Breast epithelium (tissue), 4 donors: ENCODE measurements around the gene HCAR2. TPM values are rescaled to one million over a fixed set of nuclear protein-coding genes. Genes with fewer than 3 reads are reported as not detected.

ENCODE experiments used
- DNase-seq, 2 donors: peaks; one replicate each; pipeline ENCODE4 v3.0.0-alpha.2; 2019; ENCODE audit warnings: low spot score in 2 of 2
- H3K27ac ChIP-seq, 2 donors: fragments of 200-600 bp; sonication (generic) in 1 of 2; one replicate each; pipeline ENCODE4 v1.5.1; 2016 to 2019; ENCODE audit warnings: mild to moderate bottlenecking in 1 of 2
- H3K27me3 ChIP-seq, 2 donors: fragments of 200-600 bp; sonication (generic) in 1 of 2; one replicate each; pipeline versions ENCODE4 v1.5.1 to v1.6.0; 2017 to 2019; ENCODE audit warnings: control low read depth in 1 of 2, mild to moderate bottlenecking in 1 of 2
- H3K36me3 ChIP-seq: fragments of 200-600 bp; one replicate; pipeline ENCODE4 v1.5.1; 2019
- H3K4me1 ChIP-seq, 2 donors: fragments of 200-600 bp; sonication (generic); one replicate each; pipeline ENCODE4 v1.5.1; 2016 to 2019; ENCODE audit warnings: control low read depth in 1 of 2
- H3K4me3 ChIP-seq, 3 donors: fragments of 200-600 bp; sonication (generic); 1 replicate in 2 of 3; 2 replicates in 1 of 3; pipeline ENCODE4 v1.5.1; 2016 to 2019; ENCODE audit warnings: mild to moderate bottlenecking in 3 of 3, moderate library complexity in 2 of 3
- H3K9me3 ChIP-seq, 2 donors: fragments of 200-600 bp; sonication (generic) in 1 of 2; one replicate each; pipeline ENCODE4 v1.5.1; 2016 to 2019; ENCODE audit warnings: control low read depth in 1 of 2
- POLR2A ChIP-seq: fragments of 450-650 bp; IDR thresholded peaks from one replicate; pipeline ENCODE4 v1.6.1; 2016; ENCODE audit warnings: antibody characterized with exemption, mild to moderate bottlenecking, moderate library complexity
- POLR2AphosphoS5 ChIP-seq, 3 donors: sonication (generic); formaldehyde crosslinking; IDR thresholded peaks; one replicate each; pipeline ENCODE4 v1.6.1; 2017; ENCODE audit warnings: antibody characterized with exemption in 3 of 3
- intact Hi-C: fragments of 100-400 bp; cut with DNase I; formaldehyde crosslinking; loops from one replicate; pipeline ENCODE4 v1.15.1; 2023; ENCODE audit warnings: low total_unique reads
- total RNA-seq, 3 donors: library from RNA; depleted of rRNA; stranded (reverse); fragments of >200 nt; gene quantifications; one replicate each; pipeline ENCODE4 v1.1.0, GENCODE V29; 2016
- TF ChIP-seq, protein P1 (sequence below), 3 donors: fragments of 450-650 bp; IDR thresholded peaks; one replicate each; pipeline ENCODE4 v1.5.1; 2016 to 2017; ENCODE audit warnings: antibody characterized with exemption in 3 of 3, mild to moderate bottlenecking in 3 of 3, moderate library complexity in 3 of 3

The HCAR2 gene
- total RNA-seq, 3 donors from 2014 or later, result 5.7 to 10.8 (median 6.4) TPM

DNA sequence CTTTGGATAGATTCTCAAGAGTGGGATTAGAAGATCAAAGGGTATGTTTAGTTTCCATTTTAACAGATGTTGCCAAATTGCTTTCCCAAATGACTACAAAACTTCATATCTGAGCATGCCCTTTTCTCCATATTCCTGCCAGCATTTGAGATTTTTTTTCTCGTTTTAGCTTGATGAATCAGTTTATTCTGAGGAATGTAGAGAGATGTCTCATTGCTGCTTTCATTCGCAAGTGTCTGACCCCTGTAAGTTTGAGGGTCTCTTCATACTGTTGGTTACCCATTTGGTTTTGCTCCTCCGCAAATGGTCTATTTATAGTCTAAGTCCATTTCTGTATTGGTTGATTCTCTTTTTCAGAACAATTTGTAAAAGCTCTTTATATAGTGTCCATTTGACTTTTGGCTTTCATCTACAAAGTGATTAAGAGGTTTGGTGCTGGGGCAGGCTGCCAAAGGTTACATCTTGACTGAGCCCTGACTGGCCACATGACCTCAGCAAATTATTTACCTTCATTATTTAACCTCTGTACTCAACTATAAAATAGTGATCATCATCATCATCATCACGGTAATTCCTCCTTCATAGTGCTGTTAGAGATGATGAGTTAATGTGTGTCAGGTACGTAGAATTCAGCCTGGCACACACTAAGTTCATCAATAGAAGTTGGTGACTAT is 33.6 kb downstream of the HCAR2 start:
- no peaks in the 10 kb centered on the region for H3K27me3 ChIP-seq
- DNase-seq, result no peak
- TF ChIP-seq POLR2A (no peak), POLR2AphosphoS5 (IDR thresholded peaks at IDR 0.05) (no peak)
- TF ChIP-seq, protein P1, sequence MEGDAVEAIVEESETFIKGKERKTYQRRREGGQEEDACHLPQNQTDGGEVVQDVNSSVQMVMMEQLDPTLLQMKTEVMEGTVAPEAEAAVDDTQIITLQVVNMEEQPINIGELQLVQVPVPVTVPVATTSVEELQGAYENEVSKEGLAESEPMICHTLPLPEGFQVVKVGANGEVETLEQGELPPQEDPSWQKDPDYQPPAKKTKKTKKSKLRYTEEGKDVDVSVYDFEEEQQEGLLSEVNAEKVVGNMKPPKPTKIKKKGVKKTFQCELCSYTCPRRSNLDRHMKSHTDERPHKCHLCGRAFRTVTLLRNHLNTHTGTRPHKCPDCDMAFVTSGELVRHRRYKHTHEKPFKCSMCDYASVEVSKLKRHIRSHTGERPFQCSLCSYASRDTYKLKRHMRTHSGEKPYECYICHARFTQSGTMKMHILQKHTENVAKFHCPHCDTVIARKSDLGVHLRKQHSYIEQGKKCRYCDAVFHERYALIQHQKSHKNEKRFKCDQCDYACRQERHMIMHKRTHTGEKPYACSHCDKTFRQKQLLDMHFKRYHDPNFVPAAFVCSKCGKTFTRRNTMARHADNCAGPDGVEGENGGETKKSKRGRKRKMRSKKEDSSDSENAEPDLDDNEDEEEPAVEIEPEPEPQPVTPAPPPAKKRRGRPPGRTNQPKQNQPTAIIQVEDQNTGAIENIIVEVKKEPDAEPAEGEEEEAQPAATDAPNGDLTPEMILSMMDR (IDR thresholded peaks at IDR 0.05), result no peak
- no peak overlapping the region for H3K27ac ChIP-seq
- H3K36me3 ChIP-seq, result no peaks in the 10 kb centered on the region
- no peak overlapping the region for H3K4me3 ChIP-seq
- intact Hi-C loops, result no loop called here
- no peaks in the 10 kb centered on the region for H3K9me3 ChIP-seq
- no peaks in the 10 kb centered on the region for H3K4me1 ChIP-seq

DNA sequence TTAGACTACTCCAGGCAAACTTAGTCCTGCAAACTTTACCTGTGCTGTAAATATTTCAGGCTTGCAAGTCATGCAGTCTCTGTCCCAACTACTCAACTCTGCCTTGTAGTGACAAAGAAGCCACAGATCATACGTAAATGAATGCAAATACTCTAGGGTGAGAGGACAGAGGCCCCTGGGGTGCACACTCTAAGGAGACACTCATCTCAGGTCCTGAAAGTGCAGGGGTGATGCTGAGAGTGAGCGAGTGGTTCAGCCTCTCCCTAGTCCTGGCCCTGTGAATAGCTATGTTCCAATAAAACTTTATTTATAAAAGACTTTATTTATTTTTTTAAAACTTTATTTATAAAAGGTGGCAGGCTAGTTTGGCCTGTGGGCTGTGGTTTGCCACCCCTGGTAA is 34.9 kb downstream of the HCAR2 start:
- no peak for DNase-seq
- intact Hi-C loops, result no loop called here
- no peak for TF ChIP-seq POLR2AphosphoS5 (IDR thresholded peaks at IDR 0.05)
- TF ChIP-seq, protein P1 (IDR thresholded peaks at IDR 0.05), result no peak
- TF ChIP-seq POLR2A, result no peak
- no peaks in the 10 kb centered on the region for H3K9me3 ChIP-seq
- H3K4me1 ChIP-seq, result no peaks in the 10 kb centered on the region
- no peak overlapping the region for H3K4me3 ChIP-seq
- H3K27me3 ChIP-seq, result no peaks in the 10 kb centered on the region
- no peaks in the 10 kb centered on the region for H3K36me3 ChIP-seq
- H3K27ac ChIP-seq, result no peak overlapping the region

DNA sequence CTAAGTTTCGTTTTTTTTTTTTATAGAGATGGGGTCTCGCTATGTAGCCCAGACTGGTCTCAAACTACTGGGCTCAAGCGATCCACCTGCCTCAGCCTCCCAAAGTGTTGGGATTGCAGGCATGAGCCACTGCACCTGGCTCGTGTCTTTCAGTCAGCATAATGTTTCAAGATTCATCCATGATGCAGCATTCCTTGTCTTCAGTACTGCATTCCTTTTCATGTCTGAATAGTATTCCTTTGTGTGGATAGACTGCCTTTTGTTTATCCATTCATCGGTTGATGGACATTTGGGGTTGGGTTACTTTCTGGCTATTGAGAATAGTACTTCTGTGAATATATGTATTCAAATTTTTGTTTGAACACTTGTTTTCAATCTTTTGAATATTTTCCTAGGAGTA is 37.4 kb downstream of the HCAR2 start:
- Histone ChIP-seq H3K36me3 (no peaks in the 10 kb centered on the region), H3K9me3 (no peaks in the 10 kb centered on the region), H3K27me3 (no peaks in the 10 kb centered on the region), H3K27ac (no peak overlapping the region), H3K4me3 (no peak overlapping the region), H3K4me1 (no peaks in the 10 kb centered on the region)
- TF ChIP-seq POLR2AphosphoS5 (IDR thresholded peaks at IDR 0.05) (no peak), POLR2A (no peak)
- TF ChIP-seq, protein P1 (IDR thresholded peaks at IDR 0.05), result no peak
- no peak for DNase-seq
- intact Hi-C loops, result no loop called here

DNA sequence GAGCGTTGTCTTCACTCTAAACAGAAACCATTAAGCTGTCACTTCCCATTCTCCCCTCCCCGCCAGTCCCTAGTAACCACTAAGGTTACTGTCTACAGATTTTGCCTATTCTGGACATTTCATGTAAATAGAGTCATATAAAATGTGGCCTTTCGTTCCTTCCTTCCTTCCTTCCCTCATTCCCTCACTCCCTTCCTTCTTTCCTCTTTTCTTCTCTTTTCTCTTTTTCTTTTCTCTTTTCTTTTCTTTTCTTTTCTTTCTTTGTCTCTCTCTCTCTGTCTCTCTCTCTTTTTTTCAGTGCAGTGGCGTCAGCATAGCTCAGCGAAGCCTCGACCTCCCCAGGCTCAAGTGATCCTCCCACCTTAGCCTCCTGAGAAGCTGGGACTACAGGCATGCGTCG is 37.8 kb downstream of the HCAR2 start:
- no peaks in the 10 kb centered on the region for H3K9me3 ChIP-seq
- intact Hi-C loops, result no loop called here
- H3K27me3 ChIP-seq, result no peaks in the 10 kb centered on the region
- no peaks in the 10 kb centered on the region for H3K36me3 ChIP-seq
- H3K27ac ChIP-seq, result no peak overlapping the region
- DNase-seq, result no peak
- H3K4me1 ChIP-seq, result no peaks in the 10 kb centered on the region
- no peak for TF ChIP-seq POLR2A
- H3K4me3 ChIP-seq, result no peak overlapping the region

DNA sequence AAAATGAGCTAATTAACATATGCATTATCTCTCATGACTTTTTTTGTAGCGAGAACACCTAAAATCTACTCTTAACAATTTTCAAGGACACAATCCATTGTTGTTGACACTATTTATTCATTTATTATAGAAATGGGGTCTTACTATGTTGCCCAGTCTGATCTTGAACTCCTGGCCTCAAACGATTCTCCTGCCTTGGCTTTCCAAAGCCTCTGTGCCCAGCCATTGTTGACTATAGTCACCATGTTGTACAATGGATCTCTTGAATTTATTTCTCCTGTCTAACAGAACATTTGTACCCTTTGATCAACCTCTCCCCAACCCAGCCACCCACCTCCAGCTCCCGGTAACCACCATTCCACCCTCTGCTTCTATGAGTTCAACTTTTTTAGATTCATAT is 41.2 kb downstream of the HCAR2 start:
- intact Hi-C loops, result loop anchor here (5.0 kb wide), 1 partner anchor 255 kb away; no protein-coding TSS in a partner anchor
- DNase-seq, result no peak

More for the DNA sequence above, 41.2 kb downstream of the HCAR2 start:
- Histone ChIP-seq H3K9me3 (no peaks in the 10 kb centered on the region), H3K27me3 (no peaks in the 10 kb centered on the region), H3K27ac (no peak overlapping the region), H3K4me3 (no peak overlapping the region), H3K36me3 (no peaks in the 10 kb centered on the region), H3K4me1 (no peaks in the 10 kb centered on the region)
- TF ChIP-seq POLR2AphosphoS5 (IDR thresholded peaks at IDR 0.05), result no peak
- no peak for TF ChIP-seq POLR2A
- TF ChIP-seq, protein P1 (IDR thresholded peaks at IDR 0.05), result no peak
